ENCODE results near the gene GRM1.

GRM1 gene

DNA sequence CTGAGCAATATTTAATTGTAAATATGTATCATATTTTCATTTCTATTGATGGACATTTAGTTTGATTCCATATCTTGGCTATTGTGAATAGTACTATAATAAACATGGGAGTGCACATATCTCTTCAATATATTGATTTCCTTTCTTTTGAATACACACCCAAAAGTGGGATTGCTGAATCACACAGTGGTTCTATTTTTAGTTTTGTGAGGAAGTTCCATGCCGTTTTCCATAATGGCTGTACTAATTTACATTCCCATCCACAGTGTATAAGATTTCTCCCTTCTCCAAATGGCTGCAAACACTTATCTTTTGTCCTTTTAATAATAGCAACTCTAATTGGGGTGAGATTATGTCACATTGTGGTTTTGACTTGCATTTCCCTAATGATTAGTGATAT lies 428.0 kb downstream of the GRM1 start:
- DNase-seq (ENCODE audit: low read depth in 2 of 2), result no peak

DNA sequence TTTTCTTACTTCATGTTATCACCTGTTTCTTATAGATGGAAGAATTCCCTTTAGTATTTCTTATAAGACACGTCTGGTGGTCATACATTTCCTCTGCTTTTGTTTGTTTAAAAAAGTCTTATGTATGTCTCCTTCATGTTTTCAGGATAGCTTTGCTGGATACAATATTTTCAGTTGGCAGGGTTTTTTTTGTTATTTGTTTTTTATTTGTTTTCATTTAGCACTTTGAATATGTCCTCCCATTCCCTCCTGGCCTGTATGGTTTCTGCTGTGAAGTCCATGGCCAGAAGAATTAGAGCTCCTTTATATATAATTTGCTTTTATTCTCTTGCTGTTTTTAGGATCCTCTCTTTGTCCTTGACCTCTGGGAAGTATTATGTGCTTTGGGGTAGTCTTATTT lies 432.1 kb downstream of the GRM1 start:
- DNase-seq (ENCODE audit: low read depth in 2 of 2), result no peak

DNA sequence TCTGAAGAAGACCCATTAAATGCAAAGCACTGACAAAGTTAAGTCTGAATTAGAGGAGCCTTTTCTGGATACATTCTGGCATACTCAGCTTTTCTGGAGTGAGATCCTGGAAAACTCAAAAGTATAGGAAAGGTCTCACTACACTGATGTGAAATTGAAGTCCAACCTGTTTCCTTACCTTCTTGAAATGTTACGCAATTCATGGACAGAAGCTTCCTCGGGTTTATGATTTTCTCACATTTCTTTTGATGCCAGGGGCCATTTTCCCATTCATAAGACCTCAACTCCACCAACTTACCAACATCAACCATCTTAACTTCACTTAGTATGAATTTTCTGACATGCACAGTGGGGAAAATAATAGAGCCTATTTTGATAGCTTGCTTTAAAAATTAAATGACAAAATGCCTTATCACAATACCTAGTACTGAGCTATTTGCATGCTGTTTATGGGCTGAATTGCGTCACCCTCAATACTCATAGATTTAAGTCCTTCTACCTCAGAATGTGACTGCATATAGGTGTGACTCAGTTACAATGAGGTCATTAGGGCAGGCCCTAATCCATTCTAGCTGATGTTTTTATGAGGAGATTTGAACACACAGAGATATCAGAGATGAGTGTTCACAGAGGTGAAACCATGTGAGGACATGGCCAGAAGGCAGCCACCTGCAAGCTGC lies 441.4 kb downstream of the GRM1 start:
- no peak for DNase-seq (ENCODE audit: low read depth in 2 of 2)

DNA sequence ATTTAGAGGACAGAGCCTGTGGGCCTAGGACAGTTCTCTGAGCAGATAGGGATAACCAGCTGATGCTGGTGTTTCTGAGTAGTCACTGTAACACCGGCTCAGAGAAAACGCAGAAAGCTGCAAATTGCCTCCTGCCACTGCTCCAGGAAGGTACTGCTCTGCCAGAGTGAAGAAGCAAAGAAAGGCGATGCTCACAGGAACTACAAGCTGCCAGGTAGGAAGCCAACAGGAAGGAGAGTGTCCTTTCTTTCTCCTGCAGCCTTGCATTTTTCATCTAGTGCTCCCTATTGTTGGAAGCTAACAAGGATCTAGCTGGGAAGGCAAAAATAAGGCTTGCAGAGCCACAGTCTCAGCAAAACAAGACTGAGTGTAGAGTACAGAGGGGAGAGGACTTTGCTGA lies 444.1 kb downstream of the GRM1 start:
- no peak for DNase-seq (ENCODE audit: low read depth in 2 of 2)

DNA sequence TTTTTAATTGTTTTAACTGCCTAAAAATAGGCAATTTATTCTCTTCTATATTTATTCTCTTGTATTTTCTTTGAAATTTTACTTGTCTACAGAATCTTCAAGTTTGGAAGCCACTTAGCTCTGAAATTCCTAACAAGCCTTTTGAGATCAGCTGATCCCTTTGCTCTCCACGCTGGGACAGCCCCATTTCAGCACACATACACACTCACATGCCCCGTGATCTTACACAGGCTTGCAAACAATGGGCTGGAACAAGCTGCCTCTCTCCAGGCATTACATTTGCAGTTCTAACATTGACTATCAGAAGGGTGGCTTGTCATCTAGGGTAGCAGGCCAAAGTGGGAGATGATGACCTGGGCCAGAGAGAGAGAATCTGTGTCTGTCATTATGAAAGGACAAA lies 452.7 kb downstream of the GRM1 start:
- no peak for DNase-seq (ENCODE audit: low read depth in 2 of 2)

DNA sequence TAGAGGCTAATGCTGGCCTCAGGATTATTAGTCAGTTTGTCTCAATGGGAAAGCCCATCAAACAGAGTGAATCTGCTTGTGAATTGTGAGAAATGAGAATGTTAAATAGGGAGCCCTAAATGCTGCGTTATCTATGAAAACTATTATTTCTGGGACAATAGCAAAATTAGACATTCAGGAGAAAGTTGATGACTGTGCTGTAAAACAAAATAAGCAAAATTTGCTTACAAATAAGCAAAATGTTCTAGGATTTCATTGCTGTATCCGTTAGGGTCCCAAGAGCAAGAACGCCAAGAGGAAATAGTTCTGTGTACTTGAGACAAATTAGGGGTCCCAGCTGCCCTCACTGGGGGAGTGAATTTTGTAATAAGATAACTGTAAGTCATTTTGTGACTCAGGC lies 455.5 kb downstream of the GRM1 start:
- DNase-seq (ENCODE audit: low read depth in 2 of 2), result no peak
